Measurements from ENCODE around the gene PPP4C. TPM values are rescaled to one million over a fixed set of nuclear protein-coding genes. Genes with fewer than 3 reads are reported as not detected.
A peak's percentile ranks its signal among the peaks of the same experiment; 100 is the strongest.
"Not testable (repeated sequence)": the region's sequence is repeated elsewhere in the genome, so short reads cannot be mapped to it uniquely, and the experiment has no call there.

Gene PPP4C
- total RNA-seq: 220 and 256 TPM in 2 replicates

GRCh38 chr16:30075503-30076275, at the start of gene PPP4C:
Gene PPP4C, plus strand, starts transcription at chr16:30075994. Its CDS starts 384 bp downstream, at chr16:30076378.
- peak; percentile 93 for DNase-seq

GRCh38 chr16:30026449-30026848, 49.3 kb upstream of the PPP4C start:
- no peak for DNase-seq

GRCh38 chr16:30027588-30028437, 48.0 kb upstream of the PPP4C start:
- no peak for DNase-seq

GRCh38 chr16:30028438-30029076, 47.2 kb upstream of the PPP4C start:
- DNase-seq: peak; percentile 24

GRCh38 chr16:30030011-30030685, 45.6 kb upstream of the PPP4C start:
- DNase-seq: no peak

- DNase-seq: no peak
Measured at GRCh38 chr16:30030841-30031413, 44.9 kb upstream of the PPP4C start, which contains the start of gene TLCD3B. Gene TLCD3B, minus strand, starts transcription at chr16:30031271. Its CDS starts 744 bp downstream, at chr16:30030527.

GRCh38 chr16:30031477-30031918, 44.3 kb upstream of the PPP4C start:
- DNase-seq: no peak

- peak; percentile 81 for DNase-seq
Measured at GRCh38 chr16:30032083-30032819, 43.5 kb upstream of the PPP4C start.

GRCh38 chr16:30033270-30033669, 42.5 kb upstream of the PPP4C start:
- no peak for DNase-seq

- DNase-seq: no peak
Measured at GRCh38 chr16:30040221-30040620, 35.6 kb upstream of the PPP4C start.

- not testable (repeated sequence) for DNase-seq
Measured at GRCh38 chr16:30040690-30041089, 35.1 kb upstream of the PPP4C start.

- DNase-seq: peak; percentile 68
Measured at GRCh38 chr16:30041841-30042240, 34.0 kb upstream of the PPP4C start.

- no peak for DNase-seq
Measured at GRCh38 chr16:30046178-30046577, 29.6 kb upstream of the PPP4C start.

- DNase-seq: no peak
Measured at GRCh38 chr16:30046588-30046987, 29.2 kb upstream of the PPP4C start.

GRCh38 chr16:30049871-30050270, 25.9 kb upstream of the PPP4C start:
- no peak for DNase-seq

GRCh38 chr16:30051518-30051917, 24.3 kb upstream of the PPP4C start:
- DNase-seq: peak; percentile 85

- DNase-seq: peak; percentile 95
Measured at GRCh38 chr16:30052671-30053372, 23.0 kb upstream of the PPP4C start.

- DNase-seq: peak; percentile 71
Measured at GRCh38 chr16:30053376-30054015, 22.3 kb upstream of the PPP4C start.

GRCh38 chr16:30054451-30054850, 21.3 kb upstream of the PPP4C start:
- DNase-seq: peak; percentile 23

- DNase-seq: peak; percentile 61
Measured at GRCh38 chr16:30054959-30055553, 20.7 kb upstream of the PPP4C start.

Data from dermis blood vessel endothelial cell (primary cell).